GM19397 (cell line): ENCODE results near the gene SGCE.
"Not testable (repeated sequence)": the region's sequence is repeated elsewhere in the genome, so short reads cannot be mapped to it uniquely, and the experiment has no call there.

Experiments used
- ATAC-seq: cut with Tn5 transposase; IDR thresholded peaks from one replicate; pipeline ENCODE4 v1.9.1; 2021; ENCODE audit warnings: mild to moderate bottlenecking, moderate library complexity; ENCODE audit not compliant: unreplicated experiment

Gene SGCE, protein sequence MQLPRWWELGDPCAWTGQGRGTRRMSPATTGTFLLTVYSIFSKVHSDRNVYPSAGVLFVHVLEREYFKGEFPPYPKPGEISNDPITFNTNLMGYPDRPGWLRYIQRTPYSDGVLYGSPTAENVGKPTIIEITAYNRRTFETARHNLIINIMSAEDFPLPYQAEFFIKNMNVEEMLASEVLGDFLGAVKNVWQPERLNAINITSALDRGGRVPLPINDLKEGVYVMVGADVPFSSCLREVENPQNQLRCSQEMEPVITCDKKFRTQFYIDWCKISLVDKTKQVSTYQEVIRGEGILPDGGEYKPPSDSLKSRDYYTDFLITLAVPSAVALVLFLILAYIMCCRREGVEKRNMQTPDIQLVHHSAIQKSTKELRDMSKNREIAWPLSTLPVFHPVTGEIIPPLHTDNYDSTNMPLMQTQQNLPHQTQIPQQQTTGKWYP

GRCh38 chr7:94655848-94656657, at the start of gene SGCE:
TSS of gene SGCE (minus strand) at chr7:94656133. CDS start at chr7:94656098, 35 bp downstream.
- ATAC-seq, result peak; percentile 17

DNA sequence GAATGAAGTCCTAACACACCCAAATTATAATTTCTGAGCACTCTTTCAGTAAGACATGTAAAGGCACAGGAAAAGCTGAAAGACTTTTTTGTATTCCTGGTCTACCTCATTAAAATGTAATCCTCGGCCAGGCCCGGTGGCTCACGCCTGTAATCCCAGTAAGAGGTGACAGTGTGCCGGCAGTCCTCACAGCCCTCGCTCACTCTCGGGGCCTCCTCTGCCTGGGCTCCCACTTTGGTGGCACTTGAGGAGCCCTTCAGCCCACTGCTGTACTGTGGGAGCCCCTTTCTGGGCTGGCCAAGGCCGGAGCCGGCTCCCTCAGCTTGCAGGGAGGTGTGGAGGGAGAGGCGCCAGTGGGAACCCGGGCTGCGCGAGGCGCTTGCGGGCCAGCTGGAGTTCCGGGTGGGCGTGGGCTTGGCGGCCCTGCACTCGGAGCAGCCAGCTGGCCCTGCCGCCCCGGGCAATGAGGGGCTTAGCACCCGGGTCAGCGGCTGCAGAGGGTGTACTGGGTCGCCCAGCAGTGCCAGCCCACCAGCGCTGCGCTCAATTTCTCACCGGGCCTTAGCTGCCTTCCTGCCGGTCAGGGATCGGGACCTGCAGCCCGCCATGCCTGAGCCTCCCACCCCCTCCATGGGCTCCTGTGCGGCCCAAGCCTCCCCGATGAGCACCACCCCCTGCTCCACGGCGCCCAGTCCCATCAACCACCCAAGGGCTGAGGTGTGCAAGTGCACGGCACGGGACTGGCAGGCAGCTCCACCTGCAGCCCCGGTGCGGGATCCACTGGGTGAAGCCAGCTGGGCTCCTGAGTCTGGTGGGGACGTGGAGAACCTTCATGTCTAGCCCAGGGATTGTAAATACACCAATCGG, 49.5 kb upstream of the SGCE start:
- not testable (repeated sequence) for ATAC-seq

GRCh38 chr7:94701555-94701973, 45.6 kb upstream of the SGCE start:
- no peak for ATAC-seq

DNA sequence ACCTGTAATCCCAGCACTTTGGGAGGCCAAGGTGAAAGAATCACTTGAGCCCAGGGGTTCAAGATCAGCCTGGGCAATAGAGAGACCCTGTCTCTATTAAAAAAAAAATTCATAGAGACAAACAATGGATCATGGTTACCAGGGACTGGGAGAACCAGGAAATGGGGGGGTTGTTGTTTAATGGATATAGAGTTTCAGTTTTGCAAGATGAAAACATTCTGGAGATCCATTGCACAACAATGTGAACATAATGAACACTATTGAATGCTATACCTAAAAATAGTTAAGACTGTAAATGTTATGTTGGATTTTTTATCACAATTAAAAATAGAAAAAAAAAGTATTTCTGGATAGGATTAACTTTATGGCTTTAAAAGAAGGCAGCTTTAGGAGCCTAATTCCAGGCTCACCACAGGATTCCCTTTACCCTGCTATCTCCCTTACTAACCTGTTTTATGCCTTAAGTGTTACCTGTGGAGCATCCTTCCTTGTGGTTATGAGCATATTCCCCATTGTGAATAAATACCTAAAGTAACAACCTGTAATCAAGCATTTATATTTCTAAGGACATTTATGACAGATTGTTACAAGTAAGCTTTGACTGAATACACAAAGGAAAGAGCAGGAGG, 45.1 kb upstream of the SGCE start:
- ATAC-seq, result no peak

GRCh38 chr7:94698275-94698674, 42.3 kb upstream of the SGCE start:
- no peak for ATAC-seq

DNA sequence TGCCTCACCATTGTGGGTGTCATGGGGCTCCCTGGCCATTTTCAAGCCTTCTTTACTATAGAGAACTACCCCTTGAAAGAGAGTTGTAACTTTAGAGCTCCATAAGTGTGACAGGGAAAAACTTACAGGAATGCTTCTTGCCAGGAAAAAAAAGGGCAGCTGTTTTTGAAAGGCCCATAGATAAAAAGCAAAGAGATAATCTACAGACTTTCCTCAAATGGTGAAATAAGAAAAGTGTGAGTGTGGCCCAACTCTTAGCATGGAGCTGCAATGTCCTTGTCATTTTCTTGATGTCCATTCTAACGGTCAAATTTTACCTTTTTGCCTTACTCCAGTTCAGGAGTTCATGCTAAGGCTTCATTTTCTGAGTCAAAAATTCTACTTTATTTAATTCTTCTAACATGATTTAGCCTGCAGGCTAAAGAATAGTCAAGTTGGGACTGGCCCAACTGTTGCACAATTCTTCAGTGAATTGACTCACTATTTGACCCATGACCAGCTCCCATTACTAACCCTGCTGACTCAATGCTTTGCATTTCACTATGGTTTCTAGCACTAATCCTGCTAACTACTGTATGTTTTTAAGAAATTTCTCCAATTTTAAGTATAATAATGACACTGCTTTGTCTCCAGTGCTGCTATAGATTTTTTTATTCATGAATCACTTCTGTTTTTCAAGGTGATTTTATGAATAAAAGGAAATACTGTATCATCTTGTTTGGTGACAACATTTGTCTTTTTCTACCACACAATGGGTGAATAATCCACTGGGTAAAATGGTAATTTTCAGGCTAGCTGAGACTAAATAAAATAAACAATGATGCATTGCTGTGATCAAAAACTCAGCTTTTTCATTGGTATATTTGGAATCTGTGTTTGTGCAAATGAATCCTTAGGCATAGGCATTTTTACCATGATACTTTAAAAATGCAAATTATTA, 41.4 kb upstream of the SGCE start:
- no peak for ATAC-seq

DNA sequence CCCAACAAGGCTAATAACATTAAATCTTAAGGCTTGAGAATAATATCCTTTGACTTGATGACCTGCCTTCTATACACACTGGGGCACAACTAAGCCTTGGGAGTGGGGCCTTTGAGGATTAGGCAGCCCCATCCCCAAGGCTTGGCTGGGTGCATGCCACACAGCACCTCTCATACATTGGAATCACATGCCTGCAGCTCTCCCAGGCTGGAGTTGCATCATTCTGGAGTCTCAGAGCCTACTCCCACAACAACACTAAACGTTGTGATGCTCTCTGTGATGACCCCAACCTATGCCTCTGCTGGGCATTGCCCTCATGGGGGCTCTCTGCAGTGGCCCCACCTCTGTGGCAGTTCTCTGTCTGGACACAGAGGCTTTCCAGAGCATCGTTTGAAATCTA, 31.9 kb upstream of the SGCE start:
- no peak for ATAC-seq

GRCh38 chr7:94687076-94687475, 31.1 kb upstream of the SGCE start:
- no peak for ATAC-seq

- ATAC-seq, result no peak
Observed at GRCh38 chr7:94683066-94683465, 27.1 kb upstream of the SGCE start.

DNA sequence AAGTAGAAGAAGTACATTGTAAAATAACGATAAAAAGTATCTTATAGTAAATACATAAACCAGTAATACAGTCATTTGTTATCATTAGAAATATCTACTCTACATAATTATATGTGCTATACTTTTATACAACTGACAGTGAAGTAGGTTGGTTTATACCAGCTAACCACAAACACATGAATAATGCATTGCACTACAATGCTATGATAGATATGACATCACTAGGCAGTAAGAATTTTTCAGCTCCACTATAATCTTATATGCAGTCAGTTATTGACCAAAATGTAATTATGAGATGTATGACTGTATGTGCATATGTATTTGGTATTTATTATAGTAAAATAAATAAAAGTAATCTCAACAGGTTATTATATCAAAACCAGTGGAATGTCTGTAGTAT, 23.4 kb upstream of the SGCE start:
- ATAC-seq, result no peak

GRCh38 chr7:94676431-94676830, 20.5 kb upstream of the SGCE start:
- no peak for ATAC-seq

GRCh38 chr7:94675356-94675755, 19.4 kb upstream of the SGCE start:
- no peak for ATAC-seq

DNA sequence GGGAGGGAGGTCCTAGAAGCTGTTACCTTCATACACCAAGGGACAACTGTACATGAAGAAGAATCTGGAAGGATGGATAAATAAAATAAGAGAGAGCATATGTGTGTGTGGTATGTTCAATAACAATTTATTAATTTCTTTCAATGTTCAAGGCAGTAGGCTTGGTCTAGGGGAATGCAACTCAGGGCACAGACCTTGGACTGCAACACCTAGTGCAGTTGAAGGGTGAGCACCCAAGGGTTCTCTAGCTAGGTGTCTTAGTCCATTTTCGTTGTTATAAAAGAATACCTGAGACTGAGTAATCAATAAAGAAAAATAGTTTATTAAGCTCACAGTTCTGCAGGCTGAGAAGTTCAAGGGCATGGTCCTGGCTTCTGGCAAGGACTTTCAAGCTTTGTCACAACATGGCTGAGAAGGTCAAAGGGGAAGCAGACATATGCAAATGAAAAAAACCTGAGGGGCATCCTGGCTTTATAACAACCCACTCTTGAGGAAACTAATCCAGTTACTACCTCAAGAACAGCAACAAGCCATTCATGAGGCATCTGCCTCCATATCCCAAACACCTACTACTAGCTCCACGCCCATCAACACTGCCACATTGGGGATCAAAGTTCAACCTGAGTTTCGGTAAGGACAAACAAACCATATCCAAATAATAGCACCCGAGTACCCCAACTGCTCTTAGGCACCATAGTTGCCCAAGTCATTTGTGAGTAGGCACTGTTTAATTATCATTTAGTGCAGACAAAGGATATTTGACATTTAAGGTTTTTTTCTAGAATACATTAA, 15.7 kb upstream of the SGCE start:
- ATAC-seq, result no peak

GRCh38 chr7:94669773-94670495, 14.0 kb upstream of the SGCE start:
- ATAC-seq, result no peak

- ATAC-seq, result no peak
Observed at GRCh38 chr7:94666879-94667587, 11.1 kb upstream of the SGCE start.

DNA sequence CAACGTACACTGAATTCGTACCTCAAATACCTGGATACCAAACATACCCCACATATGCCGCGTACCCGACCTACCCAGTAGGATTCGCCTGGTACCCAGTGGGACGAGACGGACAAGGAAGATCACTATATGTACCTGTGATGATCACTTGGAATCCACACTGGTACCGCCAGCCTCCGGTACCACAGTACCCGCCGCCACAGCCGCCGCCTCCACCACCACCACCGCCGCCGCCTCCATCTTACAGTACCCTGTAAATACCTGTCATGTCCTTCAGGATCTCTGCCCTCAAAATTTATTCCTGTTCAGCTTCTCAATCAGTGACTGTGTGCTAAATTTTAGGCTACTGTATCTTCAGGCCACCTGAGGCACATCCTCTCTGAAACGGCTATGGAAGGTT, 9.5 kb upstream of the SGCE start:
- no peak for ATAC-seq

- ATAC-seq, result no peak
Observed at GRCh38 chr7:94664023-94664422, 8.1 kb upstream of the SGCE start.
